Gastroesophageal sphincter (tissue), 3 donors: Measurements from ENCODE around the gene SPAG4.

ENCODE experiments used
- CTCF ChIP-seq, 4 experiments: fragments of 200-600 bp in 2 of 4; fragments of 450-650 bp in 2 of 4; sonication (generic) in 1 of 4; IDR thresholded peaks; one replicate each; pipeline ENCODE4 v1.5.1; 2017 to 2019; ENCODE audit warnings: antibody characterized with exemption in 4 of 4, mild to moderate bottlenecking in 2 of 4, moderate library complexity in 2 of 4
- POLR2AphosphoS5 ChIP-seq: sonication (generic); formaldehyde crosslinking; IDR thresholded peaks from one replicate; pipeline ENCODE4 v1.6.1; 2017; ENCODE audit warnings: antibody characterized with exemption

- no peak for TF ChIP-seq POLR2AphosphoS5
- TF ChIP-seq CTCF (IDR thresholded peaks at IDR 0.05), result no peak
Observed at GRCh38 chr20:35568645-35569044, 47.0 kb upstream of the SPAG4 start.
